HepG2 (cell line): ENCODE measurements around the gene TSPAN9. TPM values are rescaled to one million over a fixed set of nuclear protein-coding genes. Genes with fewer than 3 reads are reported as not detected.

Source experiments
- ATAC-seq: fragments of 200-7000 bp; cut with Tn5 transposase; 3 replicates; pipeline ENCODE4 v1.9.1; 2020; ENCODE audit warnings: mild to moderate bottlenecking, moderate library complexity
- BruUV-seq: library from RNA; stranded (reverse); fragments of 400-500 nt; replicated peaks from 2 replicates; lab custom pipeline; 2021; lab: Mats Ljungman, UMichigan
- CTCF ChIA-PET: fragments of 300-600 bp; formaldehyde crosslinking; extraction: SDS; loops from one replicate; lab custom pipeline; 2021; ENCODE audit warnings: low total read pairs, inconsistent platforms, low intra/inter-chr PET ratio; lab: Yijun Ruan, JAX
- POLR2A ChIA-PET: fragments of 350-600 bp; sonication (Branson Sonifier 250); formaldehyde crosslinking; loops from one replicate; lab custom pipeline; 2020; ENCODE audit warnings: antibody characterized with exemption, inconsistent platforms; lab: Yijun Ruan, JAX
- DNase-seq: peaks from one replicate; pipeline ENCODE4 v3.0.0-alpha.2; 2015; ENCODE audit warnings: low spot score
- FAIRE-seq: peaks from 3 replicates; lab custom pipeline; 2011; peaks lifted over from hg19 to GRCh38; lab: Jason Lieb, UNC
- H2AFZ ChIP-seq: one replicate; pipeline ENCODE4 v1.6.1; 2011; ENCODE audit warnings: low read length, inconsistent platforms
- H3K27ac ChIP-seq: fragments of 300-600 bp; 3 replicates; pipeline ENCODE4 v1.8.0; 2011; ENCODE audit warnings: mixed run types, mild to moderate bottlenecking, mixed read lengths, low read length, inconsistent platforms; ENCODE audit not compliant: insufficient read depth; ENCODE audit errors: extremely low read length
- H3K27me3 ChIP-seq, 2 experiments: fragments of 200-600 bp in 1 of 2; 2 replicates in 1 of 2; 3 replicates in 1 of 2; pipeline versions ENCODE4 v1.6.0 to v1.8.0; 2011; ENCODE audit warnings: low read length in 2 of 2, mild to moderate bottlenecking in 2 of 2, moderate library complexity in 2 of 2, inconsistent platforms in 1 of 2; ENCODE audit not compliant: insufficient read depth in 2 of 2, control insufficient read depth in 1 of 2
- H3K36me3 ChIP-seq, 2 experiments: fragments of 200-600 bp in 1 of 2; replicated peaks in 1 of 2; 2 replicates in 1 of 2; 3 replicates in 1 of 2; pipeline versions ENCODE4 v1.5.1 to v1.8.0; 2011; ENCODE audit warnings: low read length in 2 of 2, inconsistent platforms in 1 of 2; ENCODE audit not compliant: insufficient read depth in 2 of 2, control insufficient read depth in 1 of 2
- H3K4me1 ChIP-seq: 2 replicates; pipeline ENCODE4 v1.5.1; 2012; ENCODE audit warnings: low read length, inconsistent platforms; ENCODE audit not compliant: insufficient read depth
- H3K4me2 ChIP-seq: 2 replicates; pipeline ENCODE4 v1.6.0; 2011; ENCODE audit warnings: low read depth, low read length, inconsistent platforms
- H3K4me3 ChIP-seq, 3 experiments: fragments of 200-600 bp in 1 of 3; sonication (generic), shearing (Covaris generic) in 1 of 3; replicated peaks in 1 of 3; 2 replicates each; pipeline ENCODE4 v1.5.1; 2011 to 2016; ENCODE audit warnings: low read length in 3 of 3, inconsistent platforms in 2 of 3, low read depth in 2 of 3, mild to moderate bottlenecking in 2 of 3, control low read depth in 1 of 3, mixed read lengths in 1 of 3; ENCODE audit not compliant: insufficient read depth in 1 of 3
- H3K79me2 ChIP-seq: one replicate; pipeline ENCODE4 v1.6.1; 2011; ENCODE audit warnings: low read length, inconsistent platforms; ENCODE audit not compliant: insufficient read depth
- H3K9ac ChIP-seq: 2 replicates; pipeline ENCODE4 v1.6.0; 2011; ENCODE audit warnings: mild to moderate bottlenecking, low read depth, low read length, inconsistent platforms; ENCODE audit not compliant: insufficient read depth
- H3K9me3 ChIP-seq: 2 replicates; pipeline ENCODE4 v1.5.1; 2012; ENCODE audit warnings: mild to moderate bottlenecking, low read length
- H4K20me1 ChIP-seq: 2 replicates; pipeline ENCODE4 v1.6.0; 2011; ENCODE audit warnings: inconsistent platforms, mild to moderate bottlenecking, low read length, moderate library complexity; ENCODE audit not compliant: insufficient read depth
- CREBL2 ChIP-seq: sonication (generic); formaldehyde crosslinking; IDR thresholded peaks from 2 replicates; pipeline ENCODE4 v1.8.1; 2023; ENCODE audit warnings: missing genetic modification reagents, mild to moderate bottlenecking, borderline replicate concordance
- FOXP4 ChIP-seq: sonication (generic); formaldehyde crosslinking; IDR thresholded peaks from 2 replicates; pipeline ENCODE4 v1.4.0; 2020; ENCODE audit warnings: missing genetic modification reagents
- NR0B2 ChIP-seq: sonication (generic); formaldehyde crosslinking; IDR thresholded peaks from 2 replicates; pipeline ENCODE4 v1.4.0; 2020; ENCODE audit warnings: mild to moderate bottlenecking, missing genetic modification reagents
- NR2F6 ChIP-seq, 2 experiments: IDR thresholded peaks; 2 replicates each; pipeline ENCODE4 v1.6.1; 2016; ENCODE audit warnings: antibody characterized with exemption in 1 of 2, mild to moderate bottlenecking in 1 of 2
- RELA ChIP-seq: sonication (generic); formaldehyde crosslinking; IDR thresholded peaks from 2 replicates; pipeline ENCODE4 v1.4.0; 2020; ENCODE audit warnings: missing genetic modification reagents
- SRSF4 ChIP-seq: fragments of 200-400 bp; formaldehyde crosslinking; IDR thresholded peaks from one replicate; pipeline ENCODE4 v1.6.1; 2018; ENCODE audit warnings: mild to moderate bottlenecking, low read depth, low read length, moderate library complexity; ENCODE audit not compliant: poor library complexity, severe bottlenecking
- ZC3H13 ChIP-seq: sonication (generic); formaldehyde crosslinking; IDR thresholded peaks from 2 replicates; pipeline ENCODE4 v1.8.1; 2023; ENCODE audit warnings: mild to moderate bottlenecking, missing genetic modification reagents, moderate library complexity
- WGBS: methylation state at CpG from one replicate; pipeline ENCODE4 v1.1.6; 2017; ENCODE audit warnings: low lambda C conversion rate; 5-methylcytosine and 5-hydroxymethylcytosine counted together
- in situ Hi-C: cut with HindIII; loops from 2 replicates; pipeline ENCODE4 v1.10.0; 2017; ENCODE audit warnings: low pct_unique_long_range_greater_than_20kb; ENCODE audit not compliant: extremely low pct_ligation_motif_present
- intact Hi-C: fragments of 100-400 bp; cut with micrococcal nuclease; formaldehyde crosslinking; loops from one replicate; pipeline ENCODE4 v1.10.0; 2022; ENCODE audit not compliant: unreplicated experiment
- polyA plus RNA-seq, 8 experiments: library from polyadenylated mRNA; depleted of rRNA in 3 of 8; stranded (reverse) in 7 of 8; unstranded in 1 of 8; fragments of >200 nt; fragmentation: Illumina TruSeq in 4 of 8; extraction: Trizol in 4 of 8; gene quantifications; 2 replicates each; pipeline versions ENCODE4 v1.2.1 to v1.2.3, GENCODE V29; 2011 to 2016; ENCODE audit warnings: low read depth in 4 of 8, missing spikeins in 1 of 8, mixed read lengths in 1 of 8; ENCODE audit not compliant: insufficient read depth in 1 of 8
- total RNA-seq, 5 experiments: library from RNA; depleted of rRNA; stranded (reverse); fragments of >200 nt; fragmentation: Illumina TruSeq; extraction: Trizol; gene quantifications; 2 replicates each; pipeline ENCODE4 v1.2.3, GENCODE V29; 2016; ENCODE audit warnings: low read depth in 1 of 5

TSPAN9 gene
- total and polyA plus RNA-seq, 2 of the 13 experiments (the other 11 are each of a cell fraction or from before 2014, with no cell fraction given), result 18.1 to 42.3 TPM

GRCh38 chr12:3102771-3103410, 25.7 kb downstream of the TSPAN9 start:
- Histone ChIP-seq H3K4me1 (peaks cover 92% of the 10 kb centered on the region), H2AFZ (no peak overlapping the region), H3K9ac (no peak overlapping the region), H3K36me3 (no peaks in the 10 kb centered on the region; a peak in 3 of 5 replicates), H3K27me3 (no peaks in the 10 kb centered on the region), H4K20me1 (no peaks in the 10 kb centered on the region), H3K79me2 (peaks cover 46% of the 10 kb centered on the region), H3K9me3 (no peaks in the 10 kb centered on the region), H3K27ac (peak overlapping the region; percentile 97), H3K4me2 (no peak overlapping the region), H3K4me3 (no peak overlapping the region)
- POLR2A ChIA-PET, result interaction anchor here (1.3 kb wide), 1 partner anchor 27 kb away, joined by 4 read pairs; no protein-coding TSS in a partner anchor
- in situ Hi-C loops (no loop called here), intact Hi-C loops (no loop called here)
- WGBS, result 92% methylated on average over 8 of the region's 8 CpGs
- FAIRE-seq (no peak), ATAC-seq (no peak), DNase-seq (no peak)
- CTCF ChIA-PET, result no interaction called here
- BruUV-seq, result no TSS peak
- TF ChIP-seq RELA (CRISPR knock-in tag) (no peak), ZC3H13 (CRISPR knock-in tag) (no peak), NR2F6 (IDR thresholded peaks at IDR 0.05) (no peak), NR2F6 (CRISPR knock-in tag; IDR thresholded peaks at IDR 0.05) (no peak), SRSF4 (no peak), CREBL2 (no peak)

GRCh38 chr12:3103806-3104205, 26.6 kb downstream of the TSPAN9 start:
- no peak for ATAC-seq
- no peaks in the 10 kb centered on the region for H3K9me3 ChIP-seq
- BruUV-seq, result no TSS peak
- FAIRE-seq, result no peak
- H4K20me1 ChIP-seq, result no peaks in the 10 kb centered on the region
- TF ChIP-seq NR0B2 (CRISPR knock-in tag), result 0 out of 2 replicates have a peak, but pooled peaks have one; percentile 48
- no peak for TF ChIP-seq FOXP4 (CRISPR knock-in tag)
- peak overlapping the region; percentile 28; the same call in 1 of the 2 replicates for H3K9ac ChIP-seq
- 93% methylated on average over 7 of the region's 7 CpGs for WGBS
- ChIA-PET CTCF (no interaction called here), POLR2A (interaction anchor here (1.3 to 2.0 kb wide), 4 partner anchors 12 to 28 kb away, joined by 4 to 9 read pairs (median 5); no protein-coding TSS in a partner anchor)
- H3K4me3 ChIP-seq, result no peak overlapping the region
- peak overlapping the region; percentile 97 for H3K27ac ChIP-seq
- no peaks in the 10 kb centered on the region for H3K27me3 ChIP-seq
- intact Hi-C loops (loop anchor here (2.0 kb wide), 1 partner anchor 31 kb away; no protein-coding TSS in a partner anchor), in situ Hi-C loops (no loop called here)
- DNase-seq, result no peak
- no peak overlapping the region for H2AFZ ChIP-seq
- H3K4me1 ChIP-seq, result peaks cover 83% of the 10 kb centered on the region
- no peak overlapping the region; the same call in 1 of the 2 replicates for H3K4me2 ChIP-seq
- H3K79me2 ChIP-seq, result peaks cover 41% of the 10 kb centered on the region
- H3K36me3 ChIP-seq, result no peaks in the 10 kb centered on the region; a peak in 3 of 5 replicates
